Panc1 (cell line): ENCODE data around the gene NDOR1.

Experiments
- POLR2AphosphoS5 ChIP-seq: IDR thresholded peaks from 2 replicates; pipeline ENCODE4 v1.6.1; 2012; ENCODE audit warnings: mild to moderate bottlenecking, low read depth, low read length, moderate library complexity
- REST ChIP-seq, 2 experiments: IDR thresholded peaks; 2 replicates each; pipeline ENCODE4 v1.6.1; 2011 to 2012; ENCODE audit warnings: low read depth in 2 of 2, control low read depth in 1 of 2, low read length in 1 of 2, mild to moderate bottlenecking in 1 of 2, moderate library complexity in 1 of 2; ENCODE audit not compliant: insufficient read depth in 1 of 2
- SIN3A ChIP-seq: IDR thresholded peaks from 2 replicates; pipeline ENCODE4 v1.6.1; 2012; ENCODE audit warnings: low read depth, mild to moderate bottlenecking, low read length, moderate library complexity, borderline replicate concordance; ENCODE audit not compliant: insufficient read depth
- TCF7L2 ChIP-seq: IDR thresholded peaks from 2 replicates; pipeline ENCODE4 v1.6.1; 2011; ENCODE audit warnings: mild to moderate bottlenecking, low read depth, low read length, inconsistent platforms
- TF ChIP-seq, protein P1 (sequence below): fragments of 450-650 bp; IDR thresholded peaks from 2 replicates; pipeline ENCODE4 v1.5.1; 2017; ENCODE audit warnings: mild to moderate bottlenecking

- TF ChIP-seq, protein P1, sequence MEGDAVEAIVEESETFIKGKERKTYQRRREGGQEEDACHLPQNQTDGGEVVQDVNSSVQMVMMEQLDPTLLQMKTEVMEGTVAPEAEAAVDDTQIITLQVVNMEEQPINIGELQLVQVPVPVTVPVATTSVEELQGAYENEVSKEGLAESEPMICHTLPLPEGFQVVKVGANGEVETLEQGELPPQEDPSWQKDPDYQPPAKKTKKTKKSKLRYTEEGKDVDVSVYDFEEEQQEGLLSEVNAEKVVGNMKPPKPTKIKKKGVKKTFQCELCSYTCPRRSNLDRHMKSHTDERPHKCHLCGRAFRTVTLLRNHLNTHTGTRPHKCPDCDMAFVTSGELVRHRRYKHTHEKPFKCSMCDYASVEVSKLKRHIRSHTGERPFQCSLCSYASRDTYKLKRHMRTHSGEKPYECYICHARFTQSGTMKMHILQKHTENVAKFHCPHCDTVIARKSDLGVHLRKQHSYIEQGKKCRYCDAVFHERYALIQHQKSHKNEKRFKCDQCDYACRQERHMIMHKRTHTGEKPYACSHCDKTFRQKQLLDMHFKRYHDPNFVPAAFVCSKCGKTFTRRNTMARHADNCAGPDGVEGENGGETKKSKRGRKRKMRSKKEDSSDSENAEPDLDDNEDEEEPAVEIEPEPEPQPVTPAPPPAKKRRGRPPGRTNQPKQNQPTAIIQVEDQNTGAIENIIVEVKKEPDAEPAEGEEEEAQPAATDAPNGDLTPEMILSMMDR: peak; percentile 87
- TF ChIP-seq REST (IDR thresholded peaks at IDR 0.05; ENCODE audit: insufficient read depth in 1 of 2, low read depth in 2 of 2, low read length in 1 of 2) (0 out of 4 replicates have a peak, but pooled peaks of 1 of the 2 experiments have one; percentile 42), POLR2AphosphoS5 (no peak), SIN3A (no peak), TCF7L2 (no peak)
These were observed 21.8 kb downstream of the NDOR1 start, which contains the start of gene RNF224 for GRCh38 chr9:137227054-137227852.
